Glomerular endothelial cell (primary cell): ENCODE measurements around the gene DHRS12. TPM values are rescaled to one million over a fixed set of nuclear protein-coding genes. Genes with fewer than 3 reads are reported as not detected.

ENCODE experiments used
- DNase-seq: peaks from one replicate; pipeline ENCODE4 v3.0.0-alpha.2; 2011; ENCODE audit warnings: low read depth, low spot score; ENCODE audit errors: extremely low read depth
- total RNA-seq: library from RNA; depleted of rRNA; stranded (reverse); fragments of >200 nt; gene quantifications from 2 replicates; pipeline ENCODE4 v1.2.3, GENCODE V29; 2015

Gene DHRS12, protein sequence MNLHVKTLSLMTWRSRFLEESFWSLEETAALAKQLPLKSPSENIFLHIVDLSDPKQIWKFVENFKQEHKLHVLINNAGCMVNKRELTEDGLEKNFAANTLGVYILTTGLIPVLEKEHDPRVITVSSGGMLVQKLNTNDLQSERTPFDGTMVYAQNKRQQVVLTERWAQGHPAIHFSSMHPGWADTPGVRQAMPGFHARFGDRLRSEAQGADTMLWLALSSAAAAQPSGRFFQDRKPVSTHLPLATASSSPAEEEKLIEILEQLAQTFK
- total RNA-seq, result 10.3 and 14.2 TPM in 2 replicates

DNA sequence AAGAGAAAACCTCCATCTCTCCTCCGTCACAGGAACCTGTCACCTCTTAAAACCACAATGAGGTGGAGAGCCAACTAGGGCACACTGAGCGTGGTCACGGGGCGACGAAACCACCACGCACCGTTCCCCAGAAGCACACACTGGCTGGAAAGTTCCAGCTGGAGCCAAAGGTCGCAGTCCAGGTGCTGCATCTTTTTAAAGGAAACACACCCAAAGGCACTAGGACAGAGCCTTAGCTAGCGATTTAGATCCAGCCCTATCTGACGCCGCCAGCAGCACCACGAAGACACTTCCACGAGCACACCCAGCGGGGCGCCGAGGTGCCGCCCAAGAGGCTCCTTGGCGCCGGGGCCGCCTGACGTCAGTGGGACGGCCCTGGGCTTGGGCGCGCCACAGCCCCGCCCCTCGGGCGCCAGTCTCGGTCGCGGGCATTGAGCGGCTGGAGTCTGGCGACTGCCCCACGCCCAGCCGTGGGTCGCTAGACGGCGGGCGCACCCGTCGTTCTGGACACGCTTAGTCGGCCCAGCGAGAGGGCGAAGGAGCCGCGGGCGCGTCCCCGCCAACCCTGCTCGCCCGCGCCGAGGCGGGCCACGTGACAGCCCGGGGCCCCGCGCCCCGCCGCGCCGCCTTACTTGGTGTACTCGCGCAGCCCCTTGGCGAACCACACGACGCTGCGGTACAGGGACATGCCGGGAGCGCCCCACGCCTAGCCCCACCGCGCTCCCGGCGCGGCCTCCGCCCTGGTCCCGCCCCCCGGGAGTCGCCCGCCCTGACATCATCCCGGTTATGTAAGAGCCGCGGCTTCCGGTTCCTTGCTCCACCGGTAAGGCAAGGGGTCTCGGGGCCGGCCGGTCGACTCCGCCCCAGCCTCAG is at the start of gene DHRS12:
TSS of gene DHRS12 (minus strand) at position 742 of the 873 bp plus-strand sequence. CDS start 4,504 bp downstream, outside the sequence.
- DNase-seq, result no peak

DNA sequence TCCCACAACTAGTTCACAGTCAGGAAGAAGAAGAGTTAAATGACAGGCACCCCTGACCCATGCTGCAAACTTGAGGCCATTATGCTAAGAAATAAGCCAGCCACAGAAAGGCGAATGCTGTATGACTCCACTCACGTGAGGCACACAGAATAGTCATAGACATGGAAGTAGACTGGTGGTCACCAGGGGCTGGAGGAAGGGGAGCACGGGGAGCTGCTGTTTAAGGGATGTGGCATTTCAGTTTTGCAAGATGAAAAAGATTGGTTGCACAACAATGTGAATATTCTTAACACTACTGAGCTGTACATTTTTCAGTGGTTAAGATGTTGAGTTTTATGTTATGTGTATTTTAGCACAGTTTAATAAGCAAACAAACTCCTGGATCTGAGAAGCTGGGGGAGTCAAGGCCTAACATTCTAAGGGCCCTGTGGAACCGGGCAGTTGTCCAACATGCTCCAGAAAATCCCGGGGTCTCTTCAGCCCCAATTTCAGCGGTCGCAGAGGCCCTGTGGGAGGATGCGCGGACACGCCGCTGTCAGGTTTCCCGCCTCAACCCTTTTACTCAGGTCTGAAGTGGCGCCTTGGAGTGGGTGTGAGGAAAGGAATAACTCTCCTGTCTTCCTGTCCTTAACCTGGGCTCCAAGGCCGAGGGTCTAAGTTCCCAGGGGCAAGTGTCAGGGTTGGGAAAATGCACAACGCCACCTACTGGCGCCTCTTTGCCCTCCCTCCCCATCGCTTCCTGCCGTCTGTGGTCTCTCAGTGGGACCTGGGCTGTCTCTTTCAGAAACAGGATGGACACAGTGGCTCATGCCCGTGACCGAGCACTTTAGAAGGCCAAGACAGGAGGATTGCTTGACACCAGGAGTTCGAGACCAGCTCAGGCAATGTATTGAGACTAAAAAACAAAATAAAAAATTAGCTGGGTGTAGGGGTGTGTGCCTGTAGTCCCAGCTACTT is 45.5 kb upstream of the DHRS12 start:
- no peak for DNase-seq

DNA sequence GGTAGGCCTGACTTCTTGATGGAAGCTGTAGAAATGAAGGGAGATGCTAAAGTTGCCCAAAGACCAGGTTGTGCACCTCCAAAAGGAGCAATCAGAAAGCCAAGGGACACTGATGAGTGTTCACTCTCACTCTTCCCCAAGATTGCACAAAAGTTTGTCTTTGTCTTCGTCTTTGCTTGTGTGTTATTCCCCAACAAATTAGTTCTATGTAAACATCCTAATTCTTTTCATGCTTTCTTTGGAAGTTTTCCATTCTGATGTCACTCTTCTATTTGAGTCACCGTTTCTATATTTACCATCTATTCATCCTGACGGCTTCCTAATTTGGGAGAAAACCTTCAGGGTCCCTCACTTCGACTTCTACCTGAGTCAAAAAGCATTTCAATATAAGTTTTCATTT is 44.7 kb upstream of the DHRS12 start:
- no peak for DNase-seq

DNA sequence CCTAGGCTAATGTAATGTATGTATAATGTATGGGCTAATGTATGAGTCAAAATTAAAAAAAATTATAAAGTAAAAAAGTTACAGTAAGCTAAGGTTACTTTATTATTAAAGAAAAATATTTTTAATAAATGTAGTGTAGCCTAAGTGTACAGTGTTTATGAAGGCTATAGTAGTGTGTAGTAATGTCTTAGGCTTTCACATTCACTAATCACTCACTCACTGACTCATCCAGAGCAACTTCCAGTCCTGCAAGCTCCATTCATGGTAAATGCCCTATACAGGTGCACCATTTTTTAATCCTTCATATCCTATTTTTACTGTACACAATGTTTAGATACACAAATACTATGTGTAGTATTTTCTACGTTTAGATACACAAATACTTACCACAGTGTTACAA is 42.8 kb upstream of the DHRS12 start:
- DNase-seq, result no peak

DNA sequence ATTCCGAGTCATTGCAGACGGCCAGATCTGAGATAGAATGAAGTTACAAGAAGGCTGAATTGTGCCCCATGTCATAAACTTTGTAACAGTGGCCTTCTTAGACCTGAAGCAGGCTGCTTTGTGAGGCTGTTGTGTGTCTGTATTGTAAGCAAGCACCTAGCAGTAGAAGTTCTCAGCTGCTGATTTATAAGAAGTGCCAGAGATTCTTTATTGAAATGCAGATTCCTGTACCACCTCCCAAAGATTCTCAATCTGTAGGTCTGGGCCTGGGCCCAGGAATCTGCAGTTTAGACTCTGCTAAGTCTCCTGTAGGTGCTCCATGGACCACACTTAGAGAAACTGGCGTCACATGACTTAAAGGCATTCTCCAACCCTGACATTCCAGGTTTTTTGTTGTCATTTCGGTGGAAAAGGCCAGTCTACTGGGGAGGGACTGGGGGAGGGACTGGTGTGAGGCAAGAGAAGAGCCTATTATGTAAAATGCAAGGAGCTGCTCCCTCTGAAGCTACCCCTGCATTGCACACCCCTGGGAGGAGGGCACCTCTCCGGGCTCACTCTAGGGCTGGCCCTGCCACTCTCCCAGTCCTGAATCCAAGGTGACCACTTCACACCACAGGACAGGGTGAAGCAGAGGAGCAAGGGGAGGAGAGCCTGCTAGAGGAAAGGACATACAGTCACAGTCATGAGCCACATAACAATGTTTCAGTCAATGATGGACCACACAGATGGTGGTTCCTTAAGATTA is 41.8 kb upstream of the DHRS12 start:
- no peak for DNase-seq

DNA sequence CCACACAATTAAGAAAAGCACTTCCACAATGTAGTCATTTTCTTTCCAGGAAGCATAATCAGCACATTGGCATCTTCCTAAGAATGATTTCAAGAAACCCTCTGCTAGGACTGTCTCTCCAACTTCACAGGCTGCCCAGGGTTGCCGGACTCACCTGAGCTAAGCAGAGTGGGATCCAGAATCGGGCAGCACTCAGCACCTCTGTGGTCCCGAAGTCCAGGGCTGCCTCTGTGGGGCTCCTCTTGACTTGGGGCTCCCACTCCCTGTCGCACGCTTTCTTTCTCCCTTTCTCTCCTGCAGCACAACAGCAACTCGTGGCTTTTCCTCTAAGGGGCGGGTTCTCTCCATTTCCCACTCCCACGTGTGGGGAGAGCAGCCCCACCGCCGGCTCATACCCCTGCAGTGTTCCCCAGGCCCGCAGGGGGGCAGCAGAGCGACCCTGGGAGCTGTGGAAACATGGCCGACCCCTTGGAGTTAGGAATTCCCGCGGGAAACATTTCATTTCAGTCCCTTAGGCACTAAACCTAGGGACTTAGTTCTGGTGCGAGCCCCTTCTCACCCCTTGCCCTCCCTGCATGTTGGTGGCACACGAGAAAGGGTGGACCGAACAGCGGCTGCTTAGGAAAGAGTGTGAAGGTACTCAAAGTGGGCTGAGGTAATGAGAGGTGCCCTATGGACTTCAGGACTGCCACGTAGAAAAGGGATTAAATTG is 41.1 kb upstream of the DHRS12 start, which contains the start of gene TMEM272:
TSS of gene TMEM272 (minus strand) at position 316 of the 712 bp plus-strand sequence. CDS start 6,647 bp downstream, outside the sequence.
- no peak for DNase-seq

DNA sequence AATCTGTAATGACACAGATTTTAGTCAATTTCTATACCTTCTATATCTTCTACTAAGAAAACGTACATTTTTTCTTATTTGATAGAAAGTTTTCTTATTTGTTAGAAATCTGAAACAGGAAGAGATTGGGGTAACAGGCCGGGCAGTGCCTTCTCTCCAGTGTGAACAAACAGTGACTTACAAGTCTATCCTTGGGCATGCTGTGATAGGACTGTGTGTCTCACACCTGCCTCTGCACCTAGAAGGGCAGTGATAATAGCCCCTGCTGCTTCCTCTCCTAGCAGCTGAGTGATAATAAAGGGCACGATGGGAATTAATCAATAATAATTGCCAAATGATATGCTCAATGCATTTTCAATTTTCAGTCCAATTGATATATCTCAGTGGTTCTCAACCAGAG is 39.6 kb upstream of the DHRS12 start:
- DNase-seq, result no peak

DNA sequence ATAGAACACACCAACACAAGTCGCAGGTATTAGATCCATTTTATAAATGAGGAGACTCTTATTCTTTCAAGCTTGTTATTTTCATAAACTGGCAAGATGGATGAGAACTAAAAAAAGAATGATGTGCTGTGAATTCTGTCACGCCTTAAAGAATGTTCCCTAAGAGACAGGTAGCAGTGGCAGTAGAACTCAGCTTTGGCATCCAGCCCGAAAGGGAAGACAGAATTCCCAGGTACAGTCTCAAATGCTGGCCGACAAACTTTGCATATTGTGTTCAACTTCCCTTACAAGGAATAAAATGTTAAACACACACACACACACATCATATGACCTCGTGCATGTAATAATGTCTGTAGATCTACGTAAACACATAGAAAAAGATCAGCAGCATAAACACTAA is 37.8 kb upstream of the DHRS12 start:
- no peak for DNase-seq

DNA sequence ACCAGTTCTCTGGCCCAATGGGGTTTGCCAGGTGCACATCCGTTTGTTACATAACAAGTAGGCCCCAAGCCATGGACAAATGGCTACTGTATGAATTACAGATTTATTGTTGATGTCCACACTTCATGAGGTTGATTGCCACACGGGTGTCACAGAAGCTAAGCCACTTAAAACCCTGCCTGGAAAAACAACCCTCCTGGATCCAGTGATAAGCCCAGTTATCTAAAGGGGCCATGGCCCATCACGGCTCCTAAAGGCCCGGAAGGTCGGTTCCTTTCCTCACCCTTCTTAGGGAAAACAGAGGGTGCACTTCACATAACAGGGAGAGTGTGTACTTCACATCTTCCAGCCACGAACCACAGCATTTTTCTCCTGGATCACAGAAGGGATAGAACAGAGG is 37.0 kb upstream of the DHRS12 start:
- DNase-seq, result no peak

DNA sequence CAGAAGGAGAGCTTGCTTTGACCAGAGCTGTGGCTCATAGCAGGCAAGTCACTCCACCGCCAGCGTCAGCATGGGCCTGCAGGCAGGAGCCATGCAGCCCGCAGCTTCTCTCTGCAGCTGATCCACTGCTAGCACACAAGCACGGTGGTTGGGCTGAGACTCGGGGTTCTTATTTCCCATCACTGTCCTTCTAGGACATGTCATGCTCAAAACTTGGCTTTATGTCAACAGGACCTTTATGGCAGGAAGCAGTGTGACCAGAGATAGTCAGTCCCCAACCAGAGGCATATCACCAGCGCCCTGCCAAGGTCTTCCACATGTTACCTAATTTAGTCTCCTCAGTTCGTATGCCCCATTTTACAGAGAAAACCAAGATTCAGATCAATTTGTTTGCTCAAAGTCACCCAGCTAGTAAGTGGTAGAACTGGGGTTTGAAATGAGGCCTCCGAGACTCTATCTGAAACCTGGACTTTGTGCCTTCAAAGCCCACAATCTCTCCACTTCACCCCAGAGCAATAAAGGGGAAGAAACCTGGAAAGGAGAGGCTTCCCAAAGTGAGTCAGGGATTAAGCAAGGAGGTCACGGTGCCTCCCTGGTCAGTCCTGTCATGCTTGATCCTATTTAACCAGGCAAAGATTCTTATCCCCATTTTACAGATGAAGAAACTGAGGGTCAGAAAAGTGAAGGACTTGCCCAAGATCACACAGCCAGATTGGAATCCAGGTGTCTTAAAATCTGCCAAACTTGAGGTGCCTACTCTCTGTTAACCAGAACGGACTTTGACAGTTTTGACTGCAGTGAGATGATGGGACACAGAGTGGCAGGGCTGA is 36.0 kb upstream of the DHRS12 start:
- DNase-seq, result no peak

DNA sequence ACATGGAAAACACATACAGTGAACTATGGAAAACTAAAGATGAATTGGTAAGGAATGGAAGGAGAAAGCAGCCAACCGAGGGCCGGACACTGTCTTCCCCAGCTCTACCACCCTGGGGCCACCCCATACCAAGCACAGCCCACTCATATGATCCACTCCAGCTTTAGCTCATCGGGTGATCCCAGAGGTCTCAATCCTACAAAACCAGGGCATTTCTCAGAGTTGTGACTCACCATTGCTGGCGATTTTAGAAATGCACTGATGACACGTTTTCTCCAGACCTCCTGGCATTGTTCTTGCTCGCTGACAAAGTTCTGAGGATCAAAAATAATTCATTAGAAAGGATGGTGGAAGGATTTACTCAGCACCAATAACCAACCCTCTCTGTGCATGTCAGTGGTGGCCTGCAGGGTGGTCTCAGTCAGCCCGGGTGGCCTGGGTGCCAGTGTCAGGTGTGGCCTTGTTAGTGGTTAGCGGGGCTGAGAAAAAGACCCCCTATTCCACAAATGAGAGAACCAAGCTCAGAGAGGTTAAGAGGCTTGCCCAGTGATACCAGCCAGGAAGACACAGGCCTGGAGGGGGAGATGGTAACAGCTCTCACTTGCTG is 34.4 kb upstream of the DHRS12 start:
- DNase-seq, result no peak

DNA sequence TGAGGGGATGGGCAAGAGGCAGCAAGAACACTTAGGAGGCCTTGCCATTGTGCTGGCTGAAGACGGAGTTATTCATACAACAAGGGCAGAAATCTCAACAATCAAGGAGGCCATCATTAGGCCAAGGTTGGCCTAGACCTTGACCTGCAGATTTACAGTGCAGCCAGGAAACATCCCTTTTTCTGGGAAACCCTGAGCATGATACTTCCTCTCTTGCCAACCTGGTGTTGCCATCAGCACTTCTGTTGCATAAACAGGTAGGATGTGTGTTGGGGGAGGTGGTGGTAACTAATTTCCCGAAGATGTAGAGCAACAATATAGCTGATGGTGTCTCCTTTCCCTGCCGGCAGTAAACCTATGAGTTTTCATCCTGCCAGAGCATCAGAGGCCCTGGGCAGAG is 33.1 kb upstream of the DHRS12 start:
- no peak for DNase-seq

DNA sequence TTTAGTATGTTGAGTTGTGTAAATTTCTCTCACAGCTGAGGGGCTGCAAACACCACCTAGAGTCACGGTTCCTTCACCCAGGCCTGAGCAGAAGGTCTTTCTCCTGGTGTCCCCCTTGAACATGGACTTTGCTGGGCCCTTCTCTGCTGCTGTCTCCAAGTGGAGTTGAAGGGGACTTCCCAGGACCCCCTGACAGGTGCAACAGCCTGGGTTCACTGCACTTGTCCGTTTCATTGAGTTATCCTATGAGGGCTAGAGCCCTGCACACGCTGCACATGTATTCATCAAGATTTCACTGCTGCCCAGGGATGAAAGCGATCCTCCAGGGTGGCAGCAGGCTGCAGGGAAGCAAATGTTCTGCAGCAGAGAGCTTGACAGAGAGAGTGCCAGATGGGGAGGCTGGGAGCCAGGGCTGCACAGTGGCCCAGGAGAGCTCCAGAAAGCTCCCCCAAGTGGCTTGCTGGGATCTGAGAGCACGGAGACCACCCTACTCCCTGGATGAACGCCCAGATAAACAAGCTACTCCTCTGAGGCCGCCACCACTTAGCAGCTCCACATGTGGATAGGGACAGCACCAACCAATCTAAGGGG is 30.7 kb upstream of the DHRS12 start:
- no peak for DNase-seq

DNA sequence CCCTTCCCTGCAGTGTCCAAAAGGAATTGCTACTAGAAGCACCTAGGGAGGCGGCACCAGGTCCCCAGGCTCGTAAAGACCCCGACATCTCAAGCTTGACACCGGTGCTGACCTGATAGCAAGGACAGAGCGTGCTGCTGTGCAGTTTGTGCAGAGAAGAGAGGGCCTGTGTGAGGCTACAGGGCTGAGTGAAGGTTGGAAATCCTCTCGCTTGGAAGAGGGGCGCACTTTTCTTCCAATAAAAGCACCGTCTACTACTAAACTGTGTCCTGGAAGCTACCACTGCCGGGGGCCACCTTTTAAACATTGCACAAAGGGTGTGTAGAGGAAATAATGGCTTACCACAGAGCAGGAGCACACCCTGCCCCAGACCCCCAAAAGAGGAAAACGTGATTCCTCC is 30.0 kb upstream of the DHRS12 start:
- DNase-seq, result no peak

DNA sequence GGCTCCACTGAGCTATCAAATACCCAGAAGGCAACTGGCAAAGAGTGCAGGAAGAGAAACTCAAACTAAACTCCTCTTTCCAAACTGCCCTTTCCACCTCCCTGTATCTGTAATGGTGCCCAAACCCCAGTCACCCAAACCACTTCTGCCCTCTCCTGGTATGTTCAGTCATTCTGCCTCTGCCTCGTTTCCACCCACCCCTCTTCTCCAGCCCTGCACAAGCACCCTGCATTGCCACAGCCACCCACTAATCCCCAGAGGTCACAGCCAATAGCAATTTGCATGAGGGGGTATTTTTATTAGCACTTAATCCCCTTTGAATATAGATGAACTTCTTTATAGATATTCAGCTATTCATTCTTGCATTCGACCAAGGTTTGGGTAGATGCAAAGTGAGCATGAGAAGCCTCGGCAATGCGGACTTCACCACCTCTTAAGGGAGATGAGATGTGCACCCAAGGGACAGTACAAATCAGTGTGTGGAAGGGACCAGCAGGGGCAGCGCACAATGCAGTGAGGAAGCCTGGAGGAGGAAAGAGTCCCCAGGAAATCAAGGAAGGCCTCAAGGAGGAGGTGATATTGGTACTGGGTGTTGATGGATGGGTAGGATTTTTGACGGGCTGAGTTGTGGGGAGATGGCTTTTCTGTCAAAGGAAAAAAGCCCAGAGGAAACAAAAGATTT is 28.6 kb upstream of the DHRS12 start:
- DNase-seq, result no peak

DNA sequence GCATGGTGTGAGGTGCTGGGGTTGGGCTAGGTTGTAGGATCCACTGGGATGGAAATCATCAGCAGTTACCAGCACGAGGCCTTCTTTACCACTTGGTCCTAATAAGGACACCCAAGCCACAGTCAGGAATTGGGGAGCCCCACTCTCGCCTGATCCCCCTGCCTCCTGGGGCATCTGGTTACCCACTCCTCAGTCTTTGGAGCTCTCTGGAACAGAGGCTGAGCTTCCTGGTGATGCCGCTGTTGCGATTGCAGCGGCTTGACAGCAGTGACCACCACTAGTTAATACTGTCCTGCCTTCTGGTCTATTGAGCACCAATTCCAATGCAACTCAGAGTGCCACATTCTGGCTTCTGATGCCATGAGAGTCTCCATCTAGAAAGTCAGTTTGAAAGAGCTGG is 27.6 kb upstream of the DHRS12 start:
- no peak for DNase-seq

DNA sequence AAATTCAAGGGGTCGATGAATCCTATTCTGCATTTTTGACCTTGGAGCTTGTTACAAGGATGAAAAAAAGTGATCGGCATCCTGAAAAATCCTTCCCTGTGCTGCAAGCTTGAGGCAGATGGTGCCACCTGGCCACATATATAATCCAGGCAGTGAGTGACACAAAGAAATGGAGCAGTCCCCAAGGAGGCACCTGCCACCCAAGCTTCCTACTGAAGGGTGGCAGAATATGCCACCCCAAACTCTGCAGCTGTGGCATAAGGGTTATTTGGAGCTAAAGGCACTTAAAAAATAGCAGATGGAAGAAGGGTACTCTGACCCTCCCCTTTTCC is 25.6 kb upstream of the DHRS12 start:
- no peak for DNase-seq
